HG03025 (cell line): Measurements from ENCODE around the gene MARK4.

Experiments used
- ATAC-seq: cut with Tn5 transposase; IDR thresholded peaks from one replicate; pipeline ENCODE4 v1.9.1; 2021; ENCODE audit warnings: mild to moderate bottlenecking, moderate library complexity; ENCODE audit not compliant: unreplicated experiment, low FRiP score

MARK4 gene

GRCh38 chr19:45271098-45271734, 20.1 kb downstream of the MARK4 start:
- no peak for ATAC-seq

GRCh38 chr19:45271735-45272108, 20.7 kb downstream of the MARK4 start:
- ATAC-seq = no peak

GRCh38 chr19:45273521-45273855, 22.4 kb downstream of the MARK4 start:
- no peak for ATAC-seq

GRCh38 chr19:45275370-45275971, 24.4 kb downstream of the MARK4 start:
- ATAC-seq = no peak

- no peak for ATAC-seq
Measured at GRCh38 chr19:45276284-45276687, 25.2 kb downstream of the MARK4 start.

- no peak for ATAC-seq
Measured at GRCh38 chr19:45278087-45278486, 27.0 kb downstream of the MARK4 start.

- no peak for ATAC-seq
Measured at GRCh38 chr19:45279587-45280192, 28.6 kb downstream of the MARK4 start.

- ATAC-seq = no peak
Measured at GRCh38 chr19:45280471-45280961, 29.4 kb downstream of the MARK4 start.

GRCh38 chr19:45283443-45284033, 32.5 kb downstream of the MARK4 start:
- ATAC-seq = no peak

GRCh38 chr19:45290381-45290931, 39.4 kb downstream of the MARK4 start:
- ATAC-seq = no peak

GRCh38 chr19:45291834-45292233, 40.8 kb downstream of the MARK4 start:
- ATAC-seq = no peak

GRCh38 chr19:45293682-45294081, 42.6 kb downstream of the MARK4 start:
- ATAC-seq = no peak

- ATAC-seq = no peak
Measured at GRCh38 chr19:45294291-45295029, 43.4 kb downstream of the MARK4 start.

- ATAC-seq = no peak
Measured at GRCh38 chr19:45295873-45296272, 44.8 kb downstream of the MARK4 start.

GRCh38 chr19:45296355-45296754, 45.3 kb downstream of the MARK4 start:
- ATAC-seq = no peak

- no peak for ATAC-seq
Measured at GRCh38 chr19:45297674-45298073, 46.6 kb downstream of the MARK4 start.

- no peak for ATAC-seq
Measured at GRCh38 chr19:45298264-45298663, 47.2 kb downstream of the MARK4 start.

- no peak for ATAC-seq
Measured at GRCh38 chr19:45299719-45300118, 48.6 kb downstream of the MARK4 start.

- ATAC-seq = no peak
Measured at GRCh38 chr19:45302416-45302815, 51.3 kb downstream of the MARK4 start.

- ATAC-seq = no peak
Measured at GRCh38 chr19:45303269-45304060, 52.4 kb downstream of the MARK4 start.
